ENCODE data around the gene REEP3.
A peak's percentile ranks its signal among the peaks of the same experiment; 100 is the strongest.
"Not testable (repeated sequence)": the region's sequence is repeated elsewhere in the genome, so short reads cannot be mapped to it uniquely, and the experiment has no call there.

REEP3 gene

GRCh38 chr10:63631991-63632390, 110.8 kb downstream of the REEP3 start:
- DNase-seq = no peak

GRCh38 chr10:63633677-63634487, 112.7 kb downstream of the REEP3 start:
- DNase-seq = peak; percentile 62

GRCh38 chr10:63634488-63635065, 113.4 kb downstream of the REEP3 start:
- no peak for DNase-seq

GRCh38 chr10:63636812-63637211, 115.6 kb downstream of the REEP3 start:
- no peak for DNase-seq

GRCh38 chr10:63637901-63638327, 116.7 kb downstream of the REEP3 start:
- no peak for DNase-seq

GRCh38 chr10:63641366-63641765, 120.2 kb downstream of the REEP3 start:
- DNase-seq = no peak

GRCh38 chr10:63641799-63642198, 120.6 kb downstream of the REEP3 start:
- DNase-seq = no peak

- DNase-seq = no peak
Observed at GRCh38 chr10:63642808-63643207, 121.6 kb downstream of the REEP3 start.

GRCh38 chr10:63644418-63645142, 123.4 kb downstream of the REEP3 start:
- no peak for DNase-seq

GRCh38 chr10:63645195-63645594, 124.0 kb downstream of the REEP3 start:
- DNase-seq = no peak

GRCh38 chr10:63646491-63646890, 125.3 kb downstream of the REEP3 start:
- no peak for DNase-seq

GRCh38 chr10:63651864-63652263, 130.7 kb downstream of the REEP3 start:
- DNase-seq = no peak

GRCh38 chr10:63653747-63654146, 132.5 kb downstream of the REEP3 start:
- DNase-seq = no peak

GRCh38 chr10:63657761-63658160, 136.6 kb downstream of the REEP3 start:
- no peak for DNase-seq

GRCh38 chr10:63660941-63661340, 139.7 kb downstream of the REEP3 start:
- DNase-seq = not testable (repeated sequence)

GRCh38 chr10:63661347-63661746, 140.1 kb downstream of the REEP3 start:
- no peak for DNase-seq

GRCh38 chr10:63664341-63664885, 143.2 kb downstream of the REEP3 start:
- DNase-seq = no peak

GRCh38 chr10:63665006-63665580, 143.9 kb downstream of the REEP3 start:
- not testable (repeated sequence) for DNase-seq

GRCh38 chr10:63665670-63666134, 144.5 kb downstream of the REEP3 start:
- no peak for DNase-seq

GRCh38 chr10:63666836-63667383, 145.7 kb downstream of the REEP3 start:
- DNase-seq = no peak

- DNase-seq = no peak
Observed at GRCh38 chr10:63667596-63668480, 146.6 kb downstream of the REEP3 start.
